HG03108 (cell line): ENCODE measurements around the gene GHRHR.
A peak's percentile ranks its signal among the peaks of the same experiment; 100 is the strongest.

ENCODE experiments used
- ATAC-seq: cut with Tn5 transposase; IDR thresholded peaks from one replicate; pipeline ENCODE4 v1.9.1; 2021; ENCODE audit warnings: moderate library complexity; ENCODE audit not compliant: unreplicated experiment

The GHRHR gene

GRCh38 chr7:30927559-30927958 lies 36.2 kb upstream of the GHRHR start:
- ATAC-seq = no peak

- no peak for ATAC-seq
Observed at GRCh38 chr7:30928254-30928872, 35.4 kb upstream of the GHRHR start.

GRCh38 chr7:30929686-30930085 lies 34.1 kb upstream of the GHRHR start:
- ATAC-seq = no peak

- ATAC-seq = no peak
Observed at GRCh38 chr7:30930621-30931020, 33.1 kb upstream of the GHRHR start.

- ATAC-seq = no peak
Observed at GRCh38 chr7:30931161-30931928, 32.4 kb upstream of the GHRHR start.

GRCh38 chr7:30931929-30932540 lies 31.7 kb upstream of the GHRHR start:
- no peak for ATAC-seq

GRCh38 chr7:30932562-30932961 lies 31.2 kb upstream of the GHRHR start:
- no peak for ATAC-seq

GRCh38 chr7:30933124-30933974 lies 30.4 kb upstream of the GHRHR start:
- ATAC-seq = no peak

GRCh38 chr7:30934225-30934624 lies 29.5 kb upstream of the GHRHR start:
- ATAC-seq = no peak

- ATAC-seq = no peak
Observed at GRCh38 chr7:30934732-30935568, 28.8 kb upstream of the GHRHR start.

- ATAC-seq = no peak
Observed at GRCh38 chr7:30935569-30935877, 28.2 kb upstream of the GHRHR start.

GRCh38 chr7:30936650-30937245 lies 27.0 kb upstream of the GHRHR start:
- no peak for ATAC-seq

- ATAC-seq = no peak
Observed at GRCh38 chr7:30937416-30937815, 26.3 kb upstream of the GHRHR start.

- peak; percentile 82 for ATAC-seq
Observed at GRCh38 chr7:30938435-30939316, 25.1 kb upstream of the GHRHR start.

GRCh38 chr7:30941582-30942323 lies 22.0 kb upstream of the GHRHR start:
- no peak for ATAC-seq

GRCh38 chr7:30950197-30950596 lies 13.6 kb upstream of the GHRHR start:
- ATAC-seq = no peak

GRCh38 chr7:30954914-30955313 lies 8.8 kb upstream of the GHRHR start:
- no peak for ATAC-seq

GRCh38 chr7:30956704-30957103 lies 7.0 kb upstream of the GHRHR start:
- ATAC-seq = no peak

GRCh38 chr7:30965372-30965771 lies 1.6 kb downstream of the GHRHR start:
- no peak for ATAC-seq
